OCI-LY3 (cell line): ENCODE data around the gene MXRA8.
"Not testable (repeated sequence)": the region's sequence is repeated elsewhere in the genome, so short reads cannot be mapped to it uniquely, and the experiment has no call there.

Experiments
- EZH2phosphoT487 ChIP-seq: fragments of 200-600 bp; shearing (Covaris generic); IDR thresholded peaks from 2 replicates; pipeline ENCODE4 v1.6.1; 2018; ENCODE audit warnings: antibody characterized with exemption, mixed run types, low read depth
- TF ChIP-seq, protein P1 (sequence below): fragments of 200-600, 300-600 bp; sonication (generic); IDR thresholded peaks from 2 replicates; pipeline ENCODE4 v1.5.1; 2014; ENCODE audit warnings: antibody characterized with exemption, low read length, low read depth

DNA sequence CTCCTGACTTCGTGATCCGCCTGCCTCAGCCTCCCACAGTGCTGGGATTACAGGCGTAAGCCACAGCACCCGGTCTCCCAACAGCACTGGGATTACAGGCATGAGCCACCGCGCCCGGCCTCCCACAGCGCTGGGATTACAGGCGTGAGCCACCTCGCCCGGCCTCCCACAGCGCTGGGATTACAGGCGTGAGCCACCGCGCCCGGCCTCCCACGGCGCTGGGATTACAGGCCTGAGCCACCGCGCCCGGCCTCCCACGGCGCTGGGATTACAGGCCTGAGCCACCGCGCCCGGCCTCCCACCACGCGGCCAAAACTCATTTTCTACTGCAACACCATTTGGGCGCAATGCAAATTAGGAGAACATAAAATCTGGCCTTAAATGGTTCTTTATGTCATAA, 27.0 kb upstream of the MXRA8 start:
- TF ChIP-seq, protein P1, sequence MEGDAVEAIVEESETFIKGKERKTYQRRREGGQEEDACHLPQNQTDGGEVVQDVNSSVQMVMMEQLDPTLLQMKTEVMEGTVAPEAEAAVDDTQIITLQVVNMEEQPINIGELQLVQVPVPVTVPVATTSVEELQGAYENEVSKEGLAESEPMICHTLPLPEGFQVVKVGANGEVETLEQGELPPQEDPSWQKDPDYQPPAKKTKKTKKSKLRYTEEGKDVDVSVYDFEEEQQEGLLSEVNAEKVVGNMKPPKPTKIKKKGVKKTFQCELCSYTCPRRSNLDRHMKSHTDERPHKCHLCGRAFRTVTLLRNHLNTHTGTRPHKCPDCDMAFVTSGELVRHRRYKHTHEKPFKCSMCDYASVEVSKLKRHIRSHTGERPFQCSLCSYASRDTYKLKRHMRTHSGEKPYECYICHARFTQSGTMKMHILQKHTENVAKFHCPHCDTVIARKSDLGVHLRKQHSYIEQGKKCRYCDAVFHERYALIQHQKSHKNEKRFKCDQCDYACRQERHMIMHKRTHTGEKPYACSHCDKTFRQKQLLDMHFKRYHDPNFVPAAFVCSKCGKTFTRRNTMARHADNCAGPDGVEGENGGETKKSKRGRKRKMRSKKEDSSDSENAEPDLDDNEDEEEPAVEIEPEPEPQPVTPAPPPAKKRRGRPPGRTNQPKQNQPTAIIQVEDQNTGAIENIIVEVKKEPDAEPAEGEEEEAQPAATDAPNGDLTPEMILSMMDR = not testable (repeated sequence)
- TF ChIP-seq EZH2phosphoT487 = not testable (repeated sequence)
